B cell (primary cell): Measurements from ENCODE around the gene NLGN1.

ENCODE experiments used
- EZH2 ChIP-seq: IDR thresholded peaks from 2 replicates; pipeline ENCODE4 v1.6.1; 2012; ENCODE audit warnings: borderline replicate concordance, low read depth, mild to moderate bottlenecking, moderate library complexity, low read length; ENCODE audit not compliant: insufficient read depth, poor library complexity, severe bottlenecking
- TF ChIP-seq, protein P1 (sequence below): fragments of 200-600 bp; IDR thresholded peaks from one replicate; pipeline ENCODE4 v1.8.0; 2022; ENCODE audit warnings: antibody characterized with exemption, mild to moderate bottlenecking

DNA sequence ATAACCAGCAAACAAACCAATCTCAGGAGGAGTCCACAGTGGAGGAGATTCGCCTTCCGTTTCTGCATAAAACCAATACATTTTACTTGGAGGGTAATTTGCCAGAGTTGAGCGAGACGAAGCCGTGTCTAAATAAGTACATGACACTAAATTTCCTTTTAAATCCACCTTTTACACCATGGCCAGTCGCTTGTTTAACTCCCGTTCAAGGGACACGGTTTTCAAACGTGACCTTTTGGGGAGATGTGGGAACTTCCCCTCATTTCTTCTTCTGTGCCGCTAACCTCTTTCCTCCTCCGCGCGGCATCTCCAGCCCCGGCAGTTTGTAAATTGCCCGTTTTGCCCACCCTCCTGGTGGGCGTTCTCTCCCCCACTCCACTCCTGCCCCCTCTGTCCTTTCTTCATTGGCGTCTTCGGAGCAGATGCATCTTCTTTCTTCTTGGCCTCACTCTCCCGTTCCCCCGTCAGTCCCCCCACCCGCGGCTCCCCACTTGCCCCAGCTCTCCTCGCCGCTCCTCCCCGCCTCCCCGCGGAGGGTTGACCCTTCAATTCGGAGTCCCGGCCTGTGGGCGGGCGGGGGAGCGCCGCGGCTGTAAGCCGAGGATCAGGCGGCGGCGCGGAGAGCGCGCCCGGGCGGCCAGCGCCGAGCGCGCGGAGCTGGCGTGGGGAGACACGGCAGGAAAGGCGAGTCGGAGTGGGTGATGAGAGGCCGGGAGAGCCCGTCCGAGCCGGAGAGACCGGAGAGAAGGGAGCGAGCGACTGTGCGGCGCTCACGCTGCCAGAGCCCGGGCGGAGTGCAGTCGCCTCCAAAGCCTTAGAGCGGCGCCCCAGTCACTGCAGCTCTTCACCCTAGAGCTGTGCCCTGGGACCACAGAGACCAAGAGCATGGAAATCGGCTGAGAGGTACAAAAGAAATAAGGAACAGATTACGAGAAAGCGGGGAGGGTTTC, at the start of gene NLGN1:
- TF ChIP-seq, protein P1, sequence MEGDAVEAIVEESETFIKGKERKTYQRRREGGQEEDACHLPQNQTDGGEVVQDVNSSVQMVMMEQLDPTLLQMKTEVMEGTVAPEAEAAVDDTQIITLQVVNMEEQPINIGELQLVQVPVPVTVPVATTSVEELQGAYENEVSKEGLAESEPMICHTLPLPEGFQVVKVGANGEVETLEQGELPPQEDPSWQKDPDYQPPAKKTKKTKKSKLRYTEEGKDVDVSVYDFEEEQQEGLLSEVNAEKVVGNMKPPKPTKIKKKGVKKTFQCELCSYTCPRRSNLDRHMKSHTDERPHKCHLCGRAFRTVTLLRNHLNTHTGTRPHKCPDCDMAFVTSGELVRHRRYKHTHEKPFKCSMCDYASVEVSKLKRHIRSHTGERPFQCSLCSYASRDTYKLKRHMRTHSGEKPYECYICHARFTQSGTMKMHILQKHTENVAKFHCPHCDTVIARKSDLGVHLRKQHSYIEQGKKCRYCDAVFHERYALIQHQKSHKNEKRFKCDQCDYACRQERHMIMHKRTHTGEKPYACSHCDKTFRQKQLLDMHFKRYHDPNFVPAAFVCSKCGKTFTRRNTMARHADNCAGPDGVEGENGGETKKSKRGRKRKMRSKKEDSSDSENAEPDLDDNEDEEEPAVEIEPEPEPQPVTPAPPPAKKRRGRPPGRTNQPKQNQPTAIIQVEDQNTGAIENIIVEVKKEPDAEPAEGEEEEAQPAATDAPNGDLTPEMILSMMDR: no peak
- TF ChIP-seq EZH2: peak; percentile 51
